H1 (cell line): ENCODE results near the gene ZNF513. TPM values are rescaled to one million over a fixed set of nuclear protein-coding genes. Genes with fewer than 3 reads are reported as not detected.

Source experiments
- CBX5 ChIP-seq: fragments of 300-800, 300-1000 bp; sonication (generic); IDR thresholded peaks from 2 replicates; pipeline ENCODE4 v1.7.1; 2016; ENCODE audit warnings: antibody characterized with exemption, low read length, low read depth
- FOSL1 ChIP-seq: IDR thresholded peaks from 2 replicates; pipeline ENCODE4 v1.6.1; 2011; ENCODE audit warnings: mild to moderate bottlenecking, low read depth, low read length, moderate library complexity; ENCODE audit not compliant: insufficient read depth
- RAD21 ChIP-seq, 2 experiments: IDR thresholded peaks in 1 of 2; conservative IDR thresholded peaks in 1 of 2; 2 replicates each; pipeline ENCODE4 v1.6.1; 2011; ENCODE audit warnings: low read depth in 2 of 2, low read length in 2 of 2, improper control_type of control experiment in 1 of 2, inconsistent platforms in 1 of 2, mild to moderate bottlenecking in 1 of 2, moderate library complexity in 1 of 2
- SIRT6 ChIP-seq: IDR thresholded peaks from one replicate; pipeline ENCODE4 v1.7.1; 2012; ENCODE audit warnings: low read length, inconsistent platforms
- SP1 ChIP-seq: IDR thresholded peaks from 2 replicates; pipeline ENCODE4 v1.6.1; 2011; ENCODE audit warnings: low read depth, low read length
- polyA plus RNA-seq, 7 experiments: library from polyadenylated mRNA; depleted of rRNA in 3 of 7; stranded (reverse) in 5 of 7; unstranded in 2 of 7; fragments of >200 nt in 5 of 7; fragments of 200-250 nt in 2 of 7; gene quantifications; 1 replicate in 5 of 7; 2 replicates in 1 of 7; 4 replicates in 1 of 7; pipeline versions ENCODE4 v1.2.1 to v1.2.3, GENCODE V29; 2011 to 2013; ENCODE audit warnings: missing spikeins in 2 of 7, mixed read lengths in 2 of 7
- total RNA-seq: library from RNA; stranded (reverse); fragmentation: NEBNext Ultra II Directional; extraction: Animal tissue kit (Norgen Biotek cat#: 25700); gene quantifications from 2 replicates; pipeline ENCODE4 v1.2.1, GENCODE V29; 2021
- TF ChIP-seq, protein P1 (sequence below): fragments of 300-600 bp; sonication (generic); IDR thresholded peaks from 2 replicates; pipeline ENCODE4 v1.7.1; 2012; ENCODE audit warnings: low read length, moderate library complexity, mild to moderate bottlenecking, inconsistent platforms; ENCODE audit not compliant: insufficient replicate concordance

ZNF513 gene
- total and polyA plus RNA-seq, 2 of the 8 experiments (the other 6 are each of a cell fraction or from before 2014, with no cell fraction given) = 17.3 to 29.5 TPM

GRCh38 chr2:27354597-27354927, 26.0 kb downstream of the ZNF513 start (continued):
- TF ChIP-seq, protein P1, sequence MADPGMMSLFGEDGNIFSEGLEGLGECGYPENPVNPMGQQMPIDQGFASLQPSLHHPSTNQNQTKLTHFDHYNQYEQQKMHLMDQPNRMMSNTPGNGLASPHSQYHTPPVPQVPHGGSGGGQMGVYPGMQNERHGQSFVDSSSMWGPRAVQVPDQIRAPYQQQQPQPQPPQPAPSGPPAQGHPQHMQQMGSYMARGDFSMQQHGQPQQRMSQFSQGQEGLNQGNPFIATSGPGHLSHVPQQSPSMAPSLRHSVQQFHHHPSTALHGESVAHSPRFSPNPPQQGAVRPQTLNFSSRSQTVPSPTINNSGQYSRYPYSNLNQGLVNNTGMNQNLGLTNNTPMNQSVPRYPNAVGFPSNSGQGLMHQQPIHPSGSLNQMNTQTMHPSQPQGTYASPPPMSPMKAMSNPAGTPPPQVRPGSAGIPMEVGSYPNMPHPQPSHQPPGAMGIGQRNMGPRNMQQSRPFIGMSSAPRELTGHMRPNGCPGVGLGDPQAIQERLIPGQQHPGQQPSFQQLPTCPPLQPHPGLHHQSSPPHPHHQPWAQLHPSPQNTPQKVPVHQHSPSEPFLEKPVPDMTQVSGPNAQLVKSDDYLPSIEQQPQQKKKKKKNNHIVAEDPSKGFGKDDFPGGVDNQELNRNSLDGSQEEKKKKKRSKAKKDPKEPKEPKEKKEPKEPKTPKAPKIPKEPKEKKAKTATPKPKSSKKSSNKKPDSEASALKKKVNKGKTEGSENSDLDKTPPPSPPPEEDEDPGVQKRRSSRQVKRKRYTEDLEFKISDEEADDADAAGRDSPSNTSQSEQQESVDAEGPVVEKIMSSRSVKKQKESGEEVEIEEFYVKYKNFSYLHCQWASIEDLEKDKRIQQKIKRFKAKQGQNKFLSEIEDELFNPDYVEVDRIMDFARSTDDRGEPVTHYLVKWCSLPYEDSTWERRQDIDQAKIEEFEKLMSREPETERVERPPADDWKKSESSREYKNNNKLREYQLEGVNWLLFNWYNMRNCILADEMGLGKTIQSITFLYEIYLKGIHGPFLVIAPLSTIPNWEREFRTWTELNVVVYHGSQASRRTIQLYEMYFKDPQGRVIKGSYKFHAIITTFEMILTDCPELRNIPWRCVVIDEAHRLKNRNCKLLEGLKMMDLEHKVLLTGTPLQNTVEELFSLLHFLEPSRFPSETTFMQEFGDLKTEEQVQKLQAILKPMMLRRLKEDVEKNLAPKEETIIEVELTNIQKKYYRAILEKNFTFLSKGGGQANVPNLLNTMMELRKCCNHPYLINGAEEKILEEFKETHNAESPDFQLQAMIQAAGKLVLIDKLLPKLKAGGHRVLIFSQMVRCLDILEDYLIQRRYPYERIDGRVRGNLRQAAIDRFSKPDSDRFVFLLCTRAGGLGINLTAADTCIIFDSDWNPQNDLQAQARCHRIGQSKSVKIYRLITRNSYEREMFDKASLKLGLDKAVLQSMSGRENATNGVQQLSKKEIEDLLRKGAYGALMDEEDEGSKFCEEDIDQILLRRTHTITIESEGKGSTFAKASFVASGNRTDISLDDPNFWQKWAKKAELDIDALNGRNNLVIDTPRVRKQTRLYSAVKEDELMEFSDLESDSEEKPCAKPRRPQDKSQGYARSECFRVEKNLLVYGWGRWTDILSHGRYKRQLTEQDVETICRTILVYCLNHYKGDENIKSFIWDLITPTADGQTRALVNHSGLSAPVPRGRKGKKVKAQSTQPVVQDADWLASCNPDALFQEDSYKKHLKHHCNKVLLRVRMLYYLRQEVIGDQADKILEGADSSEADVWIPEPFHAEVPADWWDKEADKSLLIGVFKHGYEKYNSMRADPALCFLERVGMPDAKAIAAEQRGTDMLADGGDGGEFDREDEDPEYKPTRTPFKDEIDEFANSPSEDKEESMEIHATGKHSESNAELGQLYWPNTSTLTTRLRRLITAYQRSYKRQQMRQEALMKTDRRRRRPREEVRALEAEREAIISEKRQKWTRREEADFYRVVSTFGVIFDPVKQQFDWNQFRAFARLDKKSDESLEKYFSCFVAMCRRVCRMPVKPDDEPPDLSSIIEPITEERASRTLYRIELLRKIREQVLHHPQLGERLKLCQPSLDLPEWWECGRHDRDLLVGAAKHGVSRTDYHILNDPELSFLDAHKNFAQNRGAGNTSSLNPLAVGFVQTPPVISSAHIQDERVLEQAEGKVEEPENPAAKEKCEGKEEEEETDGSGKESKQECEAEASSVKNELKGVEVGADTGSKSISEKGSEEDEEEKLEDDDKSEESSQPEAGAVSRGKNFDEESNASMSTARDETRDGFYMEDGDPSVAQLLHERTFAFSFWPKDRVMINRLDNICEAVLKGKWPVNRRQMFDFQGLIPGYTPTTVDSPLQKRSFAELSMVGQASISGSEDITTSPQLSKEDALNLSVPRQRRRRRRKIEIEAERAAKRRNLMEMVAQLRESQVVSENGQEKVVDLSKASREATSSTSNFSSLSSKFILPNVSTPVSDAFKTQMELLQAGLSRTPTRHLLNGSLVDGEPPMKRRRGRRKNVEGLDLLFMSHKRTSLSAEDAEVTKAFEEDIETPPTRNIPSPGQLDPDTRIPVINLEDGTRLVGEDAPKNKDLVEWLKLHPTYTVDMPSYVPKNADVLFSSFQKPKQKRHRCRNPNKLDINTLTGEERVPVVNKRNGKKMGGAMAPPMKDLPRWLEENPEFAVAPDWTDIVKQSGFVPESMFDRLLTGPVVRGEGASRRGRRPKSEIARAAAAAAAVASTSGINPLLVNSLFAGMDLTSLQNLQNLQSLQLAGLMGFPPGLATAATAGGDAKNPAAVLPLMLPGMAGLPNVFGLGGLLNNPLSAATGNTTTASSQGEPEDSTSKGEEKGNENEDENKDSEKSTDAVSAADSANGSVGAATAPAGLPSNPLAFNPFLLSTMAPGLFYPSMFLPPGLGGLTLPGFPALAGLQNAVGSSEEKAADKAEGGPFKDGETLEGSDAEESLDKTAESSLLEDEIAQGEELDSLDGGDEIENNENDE = no peak
- TF ChIP-seq SP1 (no peak), FOSL1 (no peak), CBX5 (no peak), RAD21 (IDR thresholded peaks at IDR 0.05 in 1 of 2, conservative IDR thresholded peaks at IDR 0.05 in 1 of 2; ENCODE audit: low read depth in 2 of 2, low read length in 2 of 2) (no peak), SIRT6 (no peak)
